ENCODE results near the gene KCNT1.

- no peak for TF ChIP-seq CTCF (IDR thresholded peaks at IDR 0.05; ENCODE audit: poor library complexity)
- no peak for TF ChIP-seq EZH2phosphoT487 (IDR thresholded peaks at IDR 0.05; ENCODE audit: low read depth, severe bottlenecking, unreplicated experiment)
- no peak for TF ChIP-seq EZH2 (IDR thresholded peaks at IDR 0.05; ENCODE audit: borderline replicate concordance)
Measured at GRCh38 chr9:135660407-135660806, 41.6 kb upstream of the KCNT1 start.

All from hepatocyte (in vitro differentiated cells).